BE2C (cell line): Measurements from ENCODE around the gene BMPR2.
"Not testable (repeated sequence)": the region's sequence is repeated elsewhere in the genome, so short reads cannot be mapped to it uniquely, and the experiment has no call there.

Source experiments
- DNase-seq: peaks from one replicate; pipeline ENCODE4 v3.0.0-alpha.2; 2020
- H3K27me3 ChIP-seq: fragments of 250-450 bp; sonication (Bioruptor Pico); 2 replicates; pipeline ENCODE4 v1.5.1; 2020; ENCODE audit warnings: mild to moderate bottlenecking
- H3K36me3 ChIP-seq: fragments of 250-450 bp; sonication (Bioruptor Pico); 2 replicates; pipeline ENCODE4 v1.5.1; 2020; ENCODE audit warnings: mild to moderate bottlenecking
- H3K4me1 ChIP-seq: fragments of 250-450 bp; sonication (Bioruptor Pico); 2 replicates; pipeline ENCODE4 v1.5.1; 2020
- H3K4me3 ChIP-seq: 2 replicates; pipeline ENCODE4 v1.5.1; 2011; ENCODE audit warnings: low read depth, low read length
- H3K9me3 ChIP-seq: fragments of 250-450 bp; sonication (Bioruptor Pico); 2 replicates; pipeline ENCODE4 v1.5.1; 2020
- CTCF ChIP-seq: IDR thresholded peaks from 2 replicates; pipeline ENCODE4 v1.5.1; 2012; ENCODE audit warnings: mild to moderate bottlenecking, low read depth, low read length

BMPR2 gene

GRCh38 chr2:202377207-202377761, 1.2 kb downstream of the BMPR2 start:
- peak; percentile 54 for DNase-seq
- Histone ChIP-seq H3K27me3 (no peaks in the 10 kb centered on the region), H3K4me3 (peak overlapping the region; percentile 89), H3K4me1 (peaks cover 4% of the 10 kb centered on the region; the same call in 1 of the 2 replicates), H3K9me3 (no peaks in the 10 kb centered on the region), H3K36me3 (no peaks in the 10 kb centered on the region)
- TF ChIP-seq CTCF = no peak

GRCh38 chr2:202378001-202378400, 1.9 kb downstream of the BMPR2 start:
- H3K36me3 ChIP-seq = no peaks in the 10 kb centered on the region
- H3K27me3 ChIP-seq = no peaks in the 10 kb centered on the region
- no peaks in the 10 kb centered on the region for H3K9me3 ChIP-seq
- DNase-seq = no peak
- H3K4me3 ChIP-seq = peak overlapping the region; percentile 89
- TF ChIP-seq CTCF = no peak
- H3K4me1 ChIP-seq = peaks cover 4% of the 10 kb centered on the region; the same call in 1 of the 2 replicates

- Histone ChIP-seq H3K27me3 (no peaks in the 10 kb centered on the region), H3K4me3 (peak overlapping the region; percentile 89), H3K4me1 (peaks cover 4% of the 10 kb centered on the region; the same call in 1 of the 2 replicates), H3K9me3 (no peaks in the 10 kb centered on the region), H3K36me3 (no peaks in the 10 kb centered on the region)
- no peak for TF ChIP-seq CTCF
- DNase-seq = no peak
Measured at GRCh38 chr2:202378662-202379358, 2.7 kb downstream of the BMPR2 start.

GRCh38 chr2:202382684-202383083, 6.6 kb downstream of the BMPR2 start:
- Histone ChIP-seq H3K4me1 (no peaks in the 10 kb centered on the region; the same call in none of the 2 replicates), H3K36me3 (no peaks in the 10 kb centered on the region; the same call in 1 of the 2 replicates), H3K9me3 (no peaks in the 10 kb centered on the region), H3K27me3 (no peaks in the 10 kb centered on the region), H3K4me3 (no peak overlapping the region)
- no peak for DNase-seq
- no peak for TF ChIP-seq CTCF

- not testable (repeated sequence) for DNase-seq, H3K4me3 ChIP-seq, H3K27me3 ChIP-seq
Measured at GRCh38 chr2:202386495-202386894, 10.4 kb downstream of the BMPR2 start.

GRCh38 chr2:202387608-202388342, 11.6 kb downstream of the BMPR2 start:
- H3K9me3 ChIP-seq = no peaks in the 10 kb centered on the region
- peaks cover 3% of the 10 kb centered on the region for H3K36me3 ChIP-seq
- no peaks in the 10 kb centered on the region; the same call in 1 of the 2 replicates for H3K4me1 ChIP-seq
- TF ChIP-seq CTCF = no peak
- no peaks in the 10 kb centered on the region for H3K27me3 ChIP-seq
- no peak overlapping the region for H3K4me3 ChIP-seq
- no peak for DNase-seq

More at GRCh38 chr2:202386495-202386894, 10.4 kb downstream of the BMPR2 start:
- H3K4me1 ChIP-seq, H3K9me3 ChIP-seq, H3K36me3 ChIP-seq: not testable (repeated sequence)
